Activated gamma-delta T cell treated with Interleukin-2 at 50 U/mL for 16 hours (primary cell): ENCODE data around the gene LPCAT3.
"Not testable (repeated sequence)": the region's sequence is repeated elsewhere in the genome, so short reads cannot be mapped to it uniquely, and the experiment has no call there.

ENCODE experiments used
- DNase-seq: peaks from one replicate; pipeline ENCODE4 v3.0.0-alpha.2; 2020

LPCAT3 gene

GRCh38 chr12:7035463-7035862 is 17.2 kb upstream of the LPCAT3 start:
- no peak for DNase-seq

GRCh38 chr12:7034464-7034863 is 16.2 kb upstream of the LPCAT3 start:
- no peak for DNase-seq

- no peak for DNase-seq
Measured at GRCh38 chr12:7032990-7033389, 14.7 kb upstream of the LPCAT3 start.

GRCh38 chr12:7031306-7031705 is 13.0 kb upstream of the LPCAT3 start:
- DNase-seq, result no peak

GRCh38 chr12:7026854-7027253 is 8.6 kb upstream of the LPCAT3 start:
- DNase-seq, result no peak

- DNase-seq, result no peak
Measured at GRCh38 chr12:7023114-7023513, 4.8 kb upstream of the LPCAT3 start.

GRCh38 chr12:7021956-7022355 is 3.7 kb upstream of the LPCAT3 start:
- no peak for DNase-seq

GRCh38 chr12:7019043-7019569 is 830 bp upstream of the LPCAT3 start:
- DNase-seq, result no peak

GRCh38 chr12:7017870-7018349 is 366 bp downstream of the LPCAT3 start:
- no peak for DNase-seq

GRCh38 chr12:7016958-7017571 is 1.2 kb downstream of the LPCAT3 start:
- DNase-seq, result no peak

GRCh38 chr12:7015555-7016370 is 2.5 kb downstream of the LPCAT3 start:
- no peak for DNase-seq

GRCh38 chr12:7013101-7013500 is 5.2 kb downstream of the LPCAT3 start:
- no peak for DNase-seq

- DNase-seq, result no peak
Measured at GRCh38 chr12:7012024-7012607, 6.2 kb downstream of the LPCAT3 start.

GRCh38 chr12:7011398-7011797 is 6.9 kb downstream of the LPCAT3 start:
- DNase-seq, result not testable (repeated sequence)

GRCh38 chr12:7009512-7009911 is 8.8 kb downstream of the LPCAT3 start:
- no peak for DNase-seq

- no peak for DNase-seq
Measured at GRCh38 chr12:7008864-7009263, 9.4 kb downstream of the LPCAT3 start.

GRCh38 chr12:7006639-7007038 is 11.6 kb downstream of the LPCAT3 start:
- DNase-seq, result no peak

GRCh38 chr12:7005311-7005710 is 13.0 kb downstream of the LPCAT3 start:
- DNase-seq, result no peak

- no peak for DNase-seq
Measured at GRCh38 chr12:7004840-7005239, 13.4 kb downstream of the LPCAT3 start.

- no peak for DNase-seq
Measured at GRCh38 chr12:7004287-7004803, 13.9 kb downstream of the LPCAT3 start.

- no peak for DNase-seq
Measured at GRCh38 chr12:7001921-7002591, 16.2 kb downstream of the LPCAT3 start.

- no peak for DNase-seq
Measured at GRCh38 chr12:6998715-6999451, 19.4 kb downstream of the LPCAT3 start.
